Fibroblast of lung (primary cell): ENCODE measurements around the gene ANKMY1. TPM values are rescaled to one million over a fixed set of nuclear protein-coding genes. Genes with fewer than 3 reads are reported as not detected.
"Not testable (repeated sequence)": the region's sequence is repeated elsewhere in the genome, so short reads cannot be mapped to it uniquely, and the experiment has no call there.

ENCODE experiments used
- DNase-seq, 2 donors: peaks; one replicate each; pipeline versions ENCODE4 v3.0.0 to v3.0.0-alpha.2; 2010; ENCODE audit warnings: low read depth in 2 of 2
- H2AFZ ChIP-seq: 2 replicates; pipeline ENCODE4 v1.5.1; 2012; ENCODE audit warnings: low read length, control low read depth, inconsistent platforms
- H3K27ac ChIP-seq: 2 replicates; pipeline ENCODE4 v1.5.1; 2011; ENCODE audit warnings: low read length, control low read depth; ENCODE audit not compliant: insufficient read depth
- H3K27me3 ChIP-seq: 2 replicates; pipeline ENCODE4 v1.5.1; 2011; ENCODE audit warnings: mild to moderate bottlenecking, low read length; ENCODE audit not compliant: control insufficient read depth, insufficient read depth
- H3K36me3 ChIP-seq: 2 replicates; pipeline ENCODE4 v1.5.1; 2011; ENCODE audit warnings: low read length; ENCODE audit not compliant: control insufficient read depth, insufficient read depth
- H3K4me1 ChIP-seq: 2 replicates; pipeline ENCODE4 v1.5.1; 2011; ENCODE audit warnings: low read length; ENCODE audit not compliant: control insufficient read depth, insufficient read depth; ENCODE audit errors: extremely low read depth
- H3K4me2 ChIP-seq: 2 replicates; pipeline ENCODE4 v1.5.1; 2011; ENCODE audit warnings: low read length, control low read depth; ENCODE audit not compliant: insufficient read depth; ENCODE audit errors: extremely low read depth
- H3K4me3 ChIP-seq, 4 experiments: fragments of 200-600 bp in 1 of 4; sonication (generic) in 1 of 4; replicated peaks in 1 of 4; 2 replicates each; pipeline ENCODE4 v1.5.1; 2011 to 2016; ENCODE audit warnings: low read length in 4 of 4, low read depth in 3 of 4, mild to moderate bottlenecking in 3 of 4, control low read depth in 2 of 4, inconsistent platforms in 1 of 4, mixed read lengths in 1 of 4; ENCODE audit not compliant: insufficient read depth in 1 of 4; ENCODE audit errors: control extremely low read depth in 1 of 4
- H3K79me2 ChIP-seq: 2 replicates; pipeline ENCODE4 v1.5.1; 2012; ENCODE audit warnings: mild to moderate bottlenecking, low read length, inconsistent platforms; ENCODE audit not compliant: control insufficient read depth, insufficient read depth
- H3K9ac ChIP-seq: 2 replicates; pipeline ENCODE4 v1.5.1; 2011; ENCODE audit warnings: mild to moderate bottlenecking, low read length, control low read depth; ENCODE audit not compliant: insufficient read depth
- H3K9me3 ChIP-seq: 2 replicates; pipeline ENCODE4 v1.5.1; 2012; ENCODE audit warnings: low read depth, low read length; ENCODE audit not compliant: control insufficient read depth, insufficient read depth
- H4K20me1 ChIP-seq: 2 replicates; pipeline ENCODE4 v1.5.1; 2011; ENCODE audit warnings: low read length; ENCODE audit not compliant: control insufficient read depth, insufficient read depth; ENCODE audit errors: extremely low read depth
- CTCF ChIP-seq, 2 donors: IDR thresholded peaks in 1 of 2; conservative IDR thresholded peaks in 1 of 2; 1 replicate in 1 of 2; 2 replicates in 1 of 2; pipeline ENCODE4 v1.5.1; 2011 to 2012; ENCODE audit warnings: low read length in 2 of 2, control low read depth in 1 of 2, inconsistent platforms in 1 of 2, low read depth in 1 of 2, mild to moderate bottlenecking in 1 of 2
- EZH2 ChIP-seq: IDR thresholded peaks from 2 replicates; pipeline ENCODE4 v1.5.1; 2012; ENCODE audit warnings: low read length, control low read depth, mild to moderate bottlenecking; ENCODE audit errors: missing control alignments
- polyA plus RNA-seq, 2 donors: library from polyadenylated mRNA; depleted of rRNA in 1 of 2; stranded (reverse) in 1 of 2; unstranded in 1 of 2; fragments of >200 nt; gene quantifications; 2 replicates each; pipeline ENCODE4 v1.2.1, GENCODE V29; 2011 to 2012; ENCODE audit warnings: missing spikeins in 1 of 2
- total RNA-seq: library from RNA; depleted of rRNA; stranded (reverse); fragments of >200 nt; gene quantifications from 2 replicates; pipeline ENCODE4 v1.2.1, GENCODE V29; 2014

ANKMY1 gene
- total and polyA plus RNA-seq, 2 donors (not counting 1 experiment from before 2014, with no cell fraction given): 2.8 to 7.4 TPM

GRCh38 chr2:240497082-240497481, 60.7 kb downstream of the ANKMY1 start:
- not testable (repeated sequence) for H3K9ac ChIP-seq, H3K36me3 ChIP-seq, H3K27ac ChIP-seq, H3K27me3 ChIP-seq, H2AFZ ChIP-seq, H3K4me1 ChIP-seq, H4K20me1 ChIP-seq, H3K4me3 ChIP-seq, H3K4me2 ChIP-seq, H3K9me3 ChIP-seq, H3K79me2 ChIP-seq
- peak; percentile 17 to 25 for TF ChIP-seq CTCF (conservative IDR thresholded peaks at IDR 0.05 in 1 of 2, IDR thresholded peaks at IDR 0.05 in 1 of 2; ENCODE audit: low read depth in 1 of 2, low read length in 2 of 2)
- DNase-seq: peak; percentile 32 to 35

- H3K27me3 ChIP-seq, H3K4me2 ChIP-seq, H3K27ac ChIP-seq, H3K4me3 ChIP-seq, H4K20me1 ChIP-seq, H2AFZ ChIP-seq, H3K36me3 ChIP-seq, H3K9me3 ChIP-seq, H3K9ac ChIP-seq, H3K79me2 ChIP-seq, H3K4me1 ChIP-seq: not testable (repeated sequence)
- peak; percentile 37 to 46 for TF ChIP-seq CTCF (conservative IDR thresholded peaks at IDR 0.05 in 1 of 2, IDR thresholded peaks at IDR 0.05 in 1 of 2; ENCODE audit: low read depth in 1 of 2, low read length in 2 of 2)
- DNase-seq: peak; percentile 6 to 11
Observed at GRCh38 chr2:240494942-240495341, 62.8 kb downstream of the ANKMY1 start.

GRCh38 chr2:240494194-240494793, 63.5 kb downstream of the ANKMY1 start:
- H2AFZ ChIP-seq: no peak overlapping the region
- no peaks in the 10 kb centered on the region for H3K4me1 ChIP-seq
- DNase-seq: no peak
- no peak overlapping the region for H3K4me3 ChIP-seq
- no peaks in the 10 kb centered on the region for H3K36me3 ChIP-seq
- no peaks in the 10 kb centered on the region for H3K27me3 ChIP-seq
- H3K4me2 ChIP-seq: no peak overlapping the region
- no peaks in the 10 kb centered on the region for H4K20me1 ChIP-seq
- H3K79me2 ChIP-seq: no peaks in the 10 kb centered on the region
- no peak overlapping the region for H3K9ac ChIP-seq
- TF ChIP-seq CTCF (conservative IDR thresholded peaks at IDR 0.05 in 1 of 2, IDR thresholded peaks at IDR 0.05 in 1 of 2; ENCODE audit: low read depth in 1 of 2, low read length in 2 of 2) (no peak), EZH2 (no peak)
- H3K9me3 ChIP-seq: no peaks in the 10 kb centered on the region
- H3K27ac ChIP-seq: no peak overlapping the region
